HCT116 (cell line): ENCODE data around the gene CALML4. TPM values are rescaled to one million over a fixed set of nuclear protein-coding genes. Genes with fewer than 3 reads are reported as not detected.

ENCODE experiments used
- ATAC-seq: fragments of 200-7000 bp; cut with Tn5 transposase; 2 replicates; pipeline ENCODE4 v1.9.1; 2020; ENCODE audit warnings: mild to moderate bottlenecking, moderate library complexity
- BruUV-seq: library from RNA; stranded (reverse); fragments of 400-500 nt; replicated peaks from 2 replicates; lab custom pipeline; 2021; lab: Mats Ljungman, UMichigan
- CTCF ChIA-PET: fragments of 300-600 bp; sonication (Branson Sonifier 250); formaldehyde crosslinking; loops from one replicate; lab custom pipeline; 2021; ENCODE audit warnings: antibody characterized with exemption; lab: Charles Lee
- POLR2A ChIA-PET: fragments of 300-600, 350-600 bp; sonication (Branson Sonifier 250); formaldehyde crosslinking; loops from one replicate; lab custom pipeline; 2021; ENCODE audit warnings: antibody characterized with exemption; lab: Charles Lee
- RAD21 ChIA-PET, 2 experiments: fragments of 300-600 bp; sonication (Branson Sonifier 250); formaldehyde crosslinking; loops; one replicate each; lab custom pipeline; 2023; ENCODE audit warnings: low total read pairs in 2 of 2; ENCODE audit not compliant: uncharacterized antibody in 2 of 2, unreplicated experiment in 2 of 2, low non-redundant PET in 1 of 2; lab: Charles Lee
- DNase-seq: peaks from one replicate; pipeline ENCODE4 v3.0.0-alpha.2; 2010; ENCODE audit warnings: low read depth, low spot score
- H2AFZ ChIP-seq: fragments of 200-600 bp; shearing (Covaris generic), sonication (generic); 2 replicates; pipeline ENCODE4 v1.6.1; 2017; ENCODE audit warnings: low read depth, mixed run types, mixed read lengths, antibody characterized with exemption, low read length; ENCODE audit not compliant: poor library complexity, severe bottlenecking
- H3K27ac ChIP-seq: 2 replicates; pipeline ENCODE4 v1.5.1; 2012; ENCODE audit warnings: low read depth, low read length
- H3K27me3 ChIP-seq: fragments of 200-600 bp; sonication (generic); 2 replicates; pipeline ENCODE4 v1.6.1; 2016; ENCODE audit warnings: mixed run types, low read length, mixed read lengths; ENCODE audit not compliant: insufficient read depth
- H3K36me3 ChIP-seq, 2 experiments: fragments of 200-500 bp in 1 of 2; fragments of 200-600 bp in 1 of 2; sonication (Bioruptor generic) in 1 of 2; sonication (generic) in 1 of 2; 2 replicates each; pipeline versions ENCODE4 v1.5.1 to v1.6.1; 2014 to 2016; ENCODE audit warnings: low read length in 2 of 2, inconsistent platforms in 1 of 2, mixed read lengths in 1 of 2, mixed run types in 1 of 2; ENCODE audit not compliant: insufficient read depth in 2 of 2, control insufficient read depth in 1 of 2
- H3K4me1 ChIP-seq, 2 experiments: fragments of 200-600 bp in 1 of 2; sonication (generic) in 1 of 2; 2 replicates each; pipeline versions ENCODE4 v1.5.1 to v1.6.1; 2012 to 2017; ENCODE audit warnings: low read length in 2 of 2, inconsistent platforms in 1 of 2, mild to moderate bottlenecking in 1 of 2, mixed read lengths in 1 of 2, mixed run types in 1 of 2, moderate library complexity in 1 of 2; ENCODE audit not compliant: insufficient read depth in 2 of 2, control insufficient read depth in 1 of 2
- H3K4me2 ChIP-seq: fragments of 200-600 bp; sonication (generic); 2 replicates; pipeline ENCODE4 v1.6.1; 2017; ENCODE audit warnings: mixed run types, low read length, mixed read lengths
- H3K4me3 ChIP-seq, 2 experiments: fragments of 200-600 bp in 1 of 2; sonication (generic) in 1 of 2; replicated peaks in 1 of 2; 2 replicates each; pipeline ENCODE4 v1.5.1; 2011 to 2016; ENCODE audit warnings: low read length in 2 of 2, control low read depth in 1 of 2, low read depth in 1 of 2, mild to moderate bottlenecking in 1 of 2, mixed read lengths in 1 of 2, mixed run types in 1 of 2
- H3K79me2 ChIP-seq: fragments of 200-600 bp; sonication (generic); 2 replicates; pipeline ENCODE4 v1.6.1; 2017; ENCODE audit warnings: mild to moderate bottlenecking, mixed run types, low read length, moderate library complexity, mixed read lengths; ENCODE audit not compliant: insufficient read depth
- H3K9ac ChIP-seq: fragments of 200-600 bp; sonication (generic); 2 replicates; pipeline ENCODE4 v1.6.1; 2016; ENCODE audit warnings: low read length, mixed read lengths
- H3K9me2 ChIP-seq: fragments of 200-600 bp; sonication (generic), shearing (Covaris generic); 2 replicates; pipeline ENCODE4 v1.6.1; 2017; ENCODE audit warnings: mixed run types, mild to moderate bottlenecking, moderate library complexity; ENCODE audit not compliant: insufficient read depth
- H3K9me3 ChIP-seq, 2 experiments: fragments of 200-500 bp in 1 of 2; fragments of 200-600 bp in 1 of 2; sonication (Bioruptor generic) in 1 of 2; sonication (generic) in 1 of 2; 2 replicates each; pipeline ENCODE4 v1.6.1; 2014 to 2017; ENCODE audit warnings: low read length in 2 of 2, mixed read lengths in 2 of 2, inconsistent platforms in 1 of 2, low read depth in 1 of 2, mild to moderate bottlenecking in 1 of 2, mixed run types in 1 of 2, moderate library complexity in 1 of 2; ENCODE audit not compliant: control insufficient read depth in 1 of 2, insufficient read depth in 1 of 2
- H4K20me1 ChIP-seq: fragments of 200-600 bp; sonication (generic), shearing (Covaris generic); 2 replicates; pipeline ENCODE4 v1.6.1; 2017; ENCODE audit warnings: mixed run types, mild to moderate bottlenecking, moderate library complexity; ENCODE audit not compliant: insufficient read depth
- EGR1 ChIP-seq: IDR thresholded peaks from 2 replicates; pipeline ENCODE4 v1.6.1; 2012; ENCODE audit warnings: low read depth
- EZH2phosphoT487 ChIP-seq: fragments of 200-600 bp; IDR thresholded peaks from 2 replicates; pipeline ENCODE4 v1.6.1; 2018; ENCODE audit warnings: antibody characterized with exemption, borderline replicate concordance
- POLR2A ChIP-seq: IDR thresholded peaks from 2 replicates; pipeline ENCODE4 v1.7.0; 2011; ENCODE audit warnings: borderline replicate concordance; ENCODE audit not compliant: insufficient read depth, insufficient read length; ENCODE audit errors: extremely low read depth
- POLR2AphosphoS5 ChIP-seq: IDR thresholded peaks from 2 replicates; pipeline ENCODE4 v1.6.1; 2011; ENCODE audit warnings: mild to moderate bottlenecking, low read depth, low read length, moderate library complexity
- RAD21 ChIP-seq: IDR thresholded peaks from 2 replicates; pipeline ENCODE4 v1.6.1; 2012; ENCODE audit warnings: low read depth, mild to moderate bottlenecking
- TCF7L2 ChIP-seq: IDR thresholded peaks from 2 replicates; pipeline ENCODE4 v1.7.0; 2011; ENCODE audit warnings: borderline replicate concordance, inconsistent platforms; ENCODE audit not compliant: insufficient read depth, insufficient read length; ENCODE audit errors: extremely low read depth
- intact Hi-C: fragments of 100-400 bp; cut with micrococcal nuclease; formaldehyde crosslinking; loops from 2 replicates; pipeline ENCODE4 v1.10.0; 2022
- total RNA-seq: library from RNA; stranded (reverse); gene quantifications from one replicate; pipeline ENCODE4 v1.2.1, GENCODE V29; 2021; ENCODE audit not compliant: unreplicated experiment
- TF ChIP-seq, protein P1 (sequence below), 3 experiments: fragments of 200-600 bp in 1 of 3; sonication (generic) in 1 of 3; IDR thresholded peaks in 2 of 3; conservative IDR thresholded peaks in 1 of 3; 2 replicates each; pipeline ENCODE4 v1.5.1; 2012 to 2017; ENCODE audit warnings: low read depth in 2 of 3, low read length in 2 of 3, antibody characterized with exemption in 1 of 3, borderline replicate concordance in 1 of 3, control low read depth in 1 of 3, mild to moderate bottlenecking in 1 of 3, mixed read lengths in 1 of 3, mixed run types in 1 of 3, moderate library complexity in 1 of 3; ENCODE audit not compliant: insufficient read depth in 1 of 3
- TF ChIP-seq, protein P2 (sequence below): IDR thresholded peaks from 2 replicates; pipeline ENCODE4 v1.6.1; 2012; ENCODE audit warnings: low read depth
- TF ChIP-seq, protein P3 (sequence below): IDR thresholded peaks from 2 replicates; pipeline ENCODE4 v1.6.1; 2011; ENCODE audit warnings: mild to moderate bottlenecking, low read length, moderate library complexity; ENCODE audit not compliant: insufficient replicate concordance; ENCODE audit errors: extremely low read depth

CALML4 gene
- total RNA-seq, 1 experiment from 2014 or later = 8.5 TPM

DNA sequence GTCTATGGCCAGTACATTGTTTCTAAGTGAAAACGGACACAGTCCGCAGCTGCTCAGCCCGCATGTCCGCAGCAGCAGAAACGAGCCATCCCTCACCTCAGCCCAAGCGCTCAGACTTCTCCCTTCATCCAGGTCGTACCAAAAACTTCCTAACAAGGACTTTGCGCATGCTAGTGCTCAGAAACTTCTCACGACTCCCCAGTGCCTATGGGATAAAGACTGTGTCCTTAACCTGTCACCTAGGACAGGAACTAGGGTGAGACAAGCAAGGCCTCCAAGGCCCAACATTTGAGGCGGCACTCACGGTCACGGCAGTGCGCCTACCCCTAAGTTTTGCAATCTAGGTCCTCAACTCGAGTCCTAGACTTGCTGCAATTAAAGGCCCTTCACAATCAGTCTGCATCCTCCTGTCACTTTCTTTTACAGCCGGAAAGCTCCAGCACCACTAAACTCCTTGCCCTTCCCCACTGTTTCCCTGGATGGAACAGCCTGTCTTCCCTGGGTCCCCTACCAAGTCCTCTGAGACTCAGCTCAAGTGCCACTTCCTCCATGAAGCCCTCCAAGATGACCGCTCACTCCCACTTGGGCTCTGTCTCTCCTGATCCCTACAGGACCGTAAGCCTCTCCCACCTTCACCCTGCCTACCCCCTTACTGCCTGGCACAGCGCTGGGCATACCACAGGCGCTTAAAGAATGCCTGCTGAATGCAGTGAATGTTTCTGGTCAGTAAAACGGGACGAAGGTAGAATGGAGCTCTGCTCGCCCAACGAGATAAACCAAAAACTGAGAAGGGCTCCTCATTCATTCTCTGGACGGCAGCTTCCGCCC is 23.2 kb upstream of the CALML4 start:
- peak overlapping the region; percentile 90 for H3K9ac ChIP-seq
- H3K36me3 ChIP-seq = peaks cover 0 to 7% of the 10 kb centered on the region in 2 experiments; a peak in 1 of 4 replicates
- CTCF ChIA-PET = no interaction called here
- H2AFZ ChIP-seq = no peak overlapping the region
- POLR2A ChIA-PET = no interaction called here
- H3K9me3 ChIP-seq = no peaks in the 10 kb centered on the region
- no peak for DNase-seq
- peak overlapping the region; percentile 85 to 94 for H3K4me3 ChIP-seq
- TF ChIP-seq, protein P1, sequence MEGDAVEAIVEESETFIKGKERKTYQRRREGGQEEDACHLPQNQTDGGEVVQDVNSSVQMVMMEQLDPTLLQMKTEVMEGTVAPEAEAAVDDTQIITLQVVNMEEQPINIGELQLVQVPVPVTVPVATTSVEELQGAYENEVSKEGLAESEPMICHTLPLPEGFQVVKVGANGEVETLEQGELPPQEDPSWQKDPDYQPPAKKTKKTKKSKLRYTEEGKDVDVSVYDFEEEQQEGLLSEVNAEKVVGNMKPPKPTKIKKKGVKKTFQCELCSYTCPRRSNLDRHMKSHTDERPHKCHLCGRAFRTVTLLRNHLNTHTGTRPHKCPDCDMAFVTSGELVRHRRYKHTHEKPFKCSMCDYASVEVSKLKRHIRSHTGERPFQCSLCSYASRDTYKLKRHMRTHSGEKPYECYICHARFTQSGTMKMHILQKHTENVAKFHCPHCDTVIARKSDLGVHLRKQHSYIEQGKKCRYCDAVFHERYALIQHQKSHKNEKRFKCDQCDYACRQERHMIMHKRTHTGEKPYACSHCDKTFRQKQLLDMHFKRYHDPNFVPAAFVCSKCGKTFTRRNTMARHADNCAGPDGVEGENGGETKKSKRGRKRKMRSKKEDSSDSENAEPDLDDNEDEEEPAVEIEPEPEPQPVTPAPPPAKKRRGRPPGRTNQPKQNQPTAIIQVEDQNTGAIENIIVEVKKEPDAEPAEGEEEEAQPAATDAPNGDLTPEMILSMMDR (IDR thresholded peaks at IDR 0.05 in 2 of 3, conservative IDR thresholded peaks at IDR 0.05 in 1 of 3; ENCODE audit: borderline replicate concordance in 1 of 3, insufficient read depth in 1 of 3, low read depth in 2 of 3, low read length in 2 of 3) = no peak
- TF ChIP-seq POLR2AphosphoS5 (no peak), EGR1 (no peak)
- peak overlapping the region; percentile 88 for H3K27ac ChIP-seq
- BruUV-seq = TSS peak; percentile 62
- ATAC-seq = no peak
- no peaks in the 10 kb centered on the region for H3K9me2 ChIP-seq
- peak overlapping the region; percentile 98 for H3K4me2 ChIP-seq
- no peaks in the 10 kb centered on the region; the same call in 1 of the 2 replicates for H4K20me1 ChIP-seq
- RAD21 ChIA-PET = no interaction called here
- peaks cover 60% of the 10 kb centered on the region for H3K79me2 ChIP-seq
- intact Hi-C loops = no loop called here
- H3K27me3 ChIP-seq = no peaks in the 10 kb centered on the region
- peaks cover 10 to 27% of the 10 kb centered on the region in 2 experiments; a peak in 3 of 4 replicates for H3K4me1 ChIP-seq

DNA sequence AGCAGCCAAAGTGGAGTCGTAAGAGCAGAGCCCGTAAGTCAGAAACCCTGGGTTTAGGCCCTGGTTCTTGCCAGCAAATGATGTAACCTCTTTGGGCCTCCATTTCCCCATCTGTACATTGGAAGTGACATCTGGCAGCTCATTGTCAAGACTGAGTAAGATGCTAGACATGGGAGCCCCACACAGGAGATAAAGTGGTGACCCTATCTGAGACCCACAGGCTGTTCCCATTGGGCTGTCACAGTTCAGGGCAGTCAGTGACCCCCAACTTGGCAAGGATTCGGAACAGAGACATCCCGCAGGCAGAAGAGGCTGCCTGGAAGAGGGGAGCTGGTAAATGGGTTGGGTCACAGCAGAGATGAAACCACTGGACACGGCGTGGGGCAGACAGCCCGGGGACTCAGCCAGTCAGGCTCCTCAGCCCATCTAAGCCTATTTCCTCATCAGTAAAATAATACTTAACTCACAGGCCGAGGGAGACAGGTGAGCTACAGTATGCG is 22.6 kb upstream of the CALML4 start:
- ATAC-seq = no peak
- peak overlapping the region; percentile 98 for H3K4me2 ChIP-seq
- H3K4me1 ChIP-seq = peaks cover 10 to 27% of the 10 kb centered on the region in 2 experiments; a peak in 3 of 4 replicates
- no peaks in the 10 kb centered on the region; the same call in 1 of the 2 replicates for H4K20me1 ChIP-seq
- DNase-seq = no peak
- no peaks in the 10 kb centered on the region for H3K27me3 ChIP-seq
- H3K9me3 ChIP-seq = no peaks in the 10 kb centered on the region
- ChIA-PET RAD21 (no interaction called here), CTCF (no interaction called here), POLR2A (no interaction called here)
- no peak overlapping the region for H2AFZ ChIP-seq
- no peaks in the 10 kb centered on the region for H3K9me2 ChIP-seq
- H3K79me2 ChIP-seq = peaks cover 65% of the 10 kb centered on the region
- H3K9ac ChIP-seq = peak overlapping the region; percentile 90
- intact Hi-C loops = no loop called here
- H3K4me3 ChIP-seq = peak overlapping the region; percentile 85 to 94
- BruUV-seq = no TSS peak
- peaks cover 0 to 9% of the 10 kb centered on the region in 2 experiments; a peak in 1 of 4 replicates for H3K36me3 ChIP-seq
- H3K27ac ChIP-seq = peak overlapping the region; percentile 5; the same call in 1 of the 2 replicates
- TF ChIP-seq, protein P2, sequence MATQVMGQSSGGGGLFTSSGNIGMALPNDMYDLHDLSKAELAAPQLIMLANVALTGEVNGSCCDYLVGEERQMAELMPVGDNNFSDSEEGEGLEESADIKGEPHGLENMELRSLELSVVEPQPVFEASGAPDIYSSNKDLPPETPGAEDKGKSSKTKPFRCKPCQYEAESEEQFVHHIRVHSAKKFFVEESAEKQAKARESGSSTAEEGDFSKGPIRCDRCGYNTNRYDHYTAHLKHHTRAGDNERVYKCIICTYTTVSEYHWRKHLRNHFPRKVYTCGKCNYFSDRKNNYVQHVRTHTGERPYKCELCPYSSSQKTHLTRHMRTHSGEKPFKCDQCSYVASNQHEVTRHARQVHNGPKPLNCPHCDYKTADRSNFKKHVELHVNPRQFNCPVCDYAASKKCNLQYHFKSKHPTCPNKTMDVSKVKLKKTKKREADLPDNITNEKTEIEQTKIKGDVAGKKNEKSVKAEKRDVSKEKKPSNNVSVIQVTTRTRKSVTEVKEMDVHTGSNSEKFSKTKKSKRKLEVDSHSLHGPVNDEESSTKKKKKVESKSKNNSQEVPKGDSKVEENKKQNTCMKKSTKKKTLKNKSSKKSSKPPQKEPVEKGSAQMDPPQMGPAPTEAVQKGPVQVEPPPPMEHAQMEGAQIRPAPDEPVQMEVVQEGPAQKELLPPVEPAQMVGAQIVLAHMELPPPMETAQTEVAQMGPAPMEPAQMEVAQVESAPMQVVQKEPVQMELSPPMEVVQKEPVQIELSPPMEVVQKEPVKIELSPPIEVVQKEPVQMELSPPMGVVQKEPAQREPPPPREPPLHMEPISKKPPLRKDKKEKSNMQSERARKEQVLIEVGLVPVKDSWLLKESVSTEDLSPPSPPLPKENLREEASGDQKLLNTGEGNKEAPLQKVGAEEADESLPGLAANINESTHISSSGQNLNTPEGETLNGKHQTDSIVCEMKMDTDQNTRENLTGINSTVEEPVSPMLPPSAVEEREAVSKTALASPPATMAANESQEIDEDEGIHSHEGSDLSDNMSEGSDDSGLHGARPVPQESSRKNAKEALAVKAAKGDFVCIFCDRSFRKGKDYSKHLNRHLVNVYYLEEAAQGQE = no peak
- TF ChIP-seq, protein P3, sequence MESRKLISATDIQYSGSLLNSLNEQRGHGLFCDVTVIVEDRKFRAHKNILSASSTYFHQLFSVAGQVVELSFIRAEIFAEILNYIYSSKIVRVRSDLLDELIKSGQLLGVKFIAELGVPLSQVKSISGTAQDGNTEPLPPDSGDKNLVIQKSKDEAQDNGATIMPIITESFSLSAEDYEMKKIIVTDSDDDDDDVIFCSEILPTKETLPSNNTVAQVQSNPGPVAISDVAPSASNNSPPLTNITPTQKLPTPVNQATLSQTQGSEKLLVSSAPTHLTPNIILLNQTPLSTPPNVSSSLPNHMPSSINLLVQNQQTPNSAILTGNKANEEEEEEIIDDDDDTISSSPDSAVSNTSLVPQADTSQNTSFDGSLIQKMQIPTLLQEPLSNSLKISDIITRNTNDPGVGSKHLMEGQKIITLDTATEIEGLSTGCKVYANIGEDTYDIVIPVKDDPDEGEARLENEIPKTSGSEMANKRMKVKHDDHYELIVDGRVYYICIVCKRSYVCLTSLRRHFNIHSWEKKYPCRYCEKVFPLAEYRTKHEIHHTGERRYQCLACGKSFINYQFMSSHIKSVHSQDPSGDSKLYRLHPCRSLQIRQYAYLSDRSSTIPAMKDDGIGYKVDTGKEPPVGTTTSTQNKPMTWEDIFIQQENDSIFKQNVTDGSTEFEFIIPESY = no peak
- TF ChIP-seq RAD21 = no peak
- no peak for TF ChIP-seq POLR2A
- TF ChIP-seq TCF7L2 = no peak
- no peak for TF ChIP-seq EZH2phosphoT487
